ENCODE measurements around the gene HEXB.
"Not testable (repeated sequence)": the region's sequence is repeated elsewhere in the genome, so short reads cannot be mapped to it uniquely, and the experiment has no call there.

Gene HEXB

DNA sequence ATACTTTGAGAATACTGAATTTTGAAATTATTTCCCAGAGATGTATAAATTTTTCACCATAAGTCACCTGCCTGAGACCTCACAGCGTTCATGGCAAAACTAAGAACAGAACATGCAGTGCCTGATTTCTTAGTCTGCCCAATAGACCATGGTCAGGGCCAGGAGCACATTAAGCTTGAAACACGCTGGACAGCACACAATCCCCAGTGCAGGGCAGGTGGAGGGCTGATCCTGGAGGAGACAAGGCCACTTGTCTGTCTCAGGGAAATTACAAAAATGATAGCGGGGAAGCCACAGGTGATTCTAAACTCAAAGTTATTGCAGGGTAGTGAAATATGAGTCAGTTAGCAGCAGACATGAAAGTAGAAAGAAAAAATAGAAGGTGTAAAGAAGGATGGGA is 25.9 kb upstream of the HEXB start:
- no peak for DNase-seq (ENCODE audit: low read depth in 2 of 2)

DNA sequence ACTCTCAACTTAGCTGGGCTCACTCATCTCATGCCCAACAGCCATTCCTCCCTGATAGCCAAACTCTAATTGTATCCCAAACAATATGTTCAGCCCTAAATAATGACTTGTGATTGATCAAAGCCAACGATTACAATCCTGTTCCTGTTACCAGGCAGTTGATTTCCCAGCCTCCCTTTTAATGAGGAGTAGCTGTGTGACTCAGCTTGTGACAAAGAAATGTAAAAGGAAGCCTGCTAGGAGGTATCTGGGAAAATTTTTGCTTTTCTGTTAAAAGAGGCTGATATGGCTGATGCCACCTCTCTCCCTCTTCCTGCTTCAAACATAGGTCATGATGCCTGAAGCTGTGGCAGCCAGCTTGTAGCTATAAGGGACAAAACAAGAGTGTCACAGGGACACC is 24.9 kb upstream of the HEXB start:
- DNase-seq (ENCODE audit: low read depth in 2 of 2): no peak

DNA sequence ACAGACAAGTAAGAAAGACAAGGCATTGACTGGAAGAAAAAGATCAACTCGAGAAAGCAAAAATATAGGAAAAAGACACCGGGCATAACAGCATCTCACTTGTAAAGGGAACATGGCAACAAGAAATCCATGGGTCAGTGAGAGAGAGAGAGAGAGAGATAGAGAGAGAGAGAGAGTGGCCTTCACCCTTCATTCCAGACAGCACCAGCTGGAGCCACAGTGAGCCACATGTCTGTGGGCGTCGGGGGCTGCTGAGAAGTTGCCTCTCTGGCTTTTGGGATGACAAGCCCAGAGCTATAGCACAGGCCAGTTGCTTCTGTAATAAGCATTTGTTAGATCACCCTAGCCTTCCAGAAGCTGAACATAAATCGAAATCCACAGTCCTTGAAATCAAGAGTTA is 24.2 kb upstream of the HEXB start:
- no peak for DNase-seq (ENCODE audit: low read depth in 2 of 2)

DNA sequence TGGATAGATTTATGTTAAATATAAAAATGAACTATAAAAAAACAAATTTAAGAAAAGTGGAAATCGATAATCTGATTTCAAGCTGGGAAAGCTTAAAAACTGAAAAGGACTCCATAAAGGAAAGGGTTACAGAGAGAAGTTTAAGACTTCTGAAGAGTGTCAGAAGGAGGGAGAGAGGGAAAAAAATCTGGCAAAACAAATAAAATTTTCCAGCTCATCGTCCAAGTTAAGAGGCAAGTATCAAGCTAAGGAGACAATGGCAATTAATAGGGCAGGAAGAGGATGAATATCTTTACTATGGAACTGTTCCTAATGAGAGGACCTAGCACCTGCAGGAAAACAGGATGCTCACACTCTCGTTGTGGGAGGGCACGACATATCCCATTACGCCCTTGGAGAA is 20.5 kb upstream of the HEXB start:
- DNase-seq (ENCODE audit: low read depth in 2 of 2): no peak

DNA sequence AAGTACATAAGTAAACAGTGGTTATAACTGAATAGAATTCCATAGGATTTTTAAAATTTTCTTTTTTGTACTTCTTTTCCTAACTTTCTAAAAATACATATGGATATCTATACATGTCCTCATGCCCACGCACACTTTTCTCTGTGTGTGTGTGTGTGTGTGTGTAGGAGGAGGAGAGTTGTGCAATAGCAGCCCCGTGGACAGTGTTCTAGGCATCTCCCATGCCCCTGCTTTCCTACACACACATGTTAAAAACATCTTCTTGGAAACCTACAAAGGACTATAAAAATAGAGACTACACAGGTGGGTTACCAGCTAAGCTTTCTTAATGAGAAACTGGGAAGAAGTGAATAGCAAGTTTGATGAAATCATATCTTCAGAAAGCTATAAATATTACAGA is 19.8 kb upstream of the HEXB start:
- no peak for DNase-seq (ENCODE audit: low read depth in 2 of 2)

DNA sequence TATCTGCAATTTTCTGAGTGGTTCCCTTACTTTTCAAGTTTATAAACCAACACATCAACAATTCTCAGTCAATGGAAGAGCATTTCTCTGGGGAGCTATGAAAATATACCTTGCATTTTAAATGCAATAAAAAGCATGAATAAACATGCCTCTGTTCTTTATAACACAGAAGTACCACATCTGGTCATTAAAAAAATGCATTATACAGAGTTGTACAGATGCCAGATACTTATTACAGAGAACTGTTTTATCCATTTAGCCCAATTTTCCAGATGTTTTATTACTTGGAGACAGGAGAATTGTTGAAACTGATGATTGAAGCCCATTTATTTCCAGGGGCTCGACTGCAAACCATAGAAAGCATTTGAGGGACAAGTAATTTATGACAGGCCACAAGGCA is 19.2 kb upstream of the HEXB start:
- no peak for DNase-seq (ENCODE audit: low read depth in 2 of 2)

DNA sequence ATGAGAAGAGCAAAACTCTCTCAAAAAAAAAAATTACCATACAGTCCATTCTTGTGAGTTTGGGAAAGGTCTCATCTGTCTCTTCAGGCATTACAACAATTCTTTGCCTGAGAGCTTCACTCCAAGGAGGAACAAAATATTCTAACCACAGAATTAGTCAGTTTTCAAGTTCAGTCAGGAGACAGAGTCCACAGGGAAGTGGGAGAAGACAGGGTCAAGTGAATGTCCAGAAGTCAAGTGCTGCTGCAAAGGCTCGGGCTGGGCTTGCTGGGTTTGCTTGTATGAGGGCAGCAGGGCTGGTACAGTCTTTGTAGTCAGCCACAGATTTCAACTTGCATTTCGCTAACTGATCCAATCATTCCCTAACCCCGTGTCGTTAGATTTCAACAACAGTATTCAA is 17.6 kb upstream of the HEXB start:
- DNase-seq (ENCODE audit: low read depth in 2 of 2): no peak

DNA sequence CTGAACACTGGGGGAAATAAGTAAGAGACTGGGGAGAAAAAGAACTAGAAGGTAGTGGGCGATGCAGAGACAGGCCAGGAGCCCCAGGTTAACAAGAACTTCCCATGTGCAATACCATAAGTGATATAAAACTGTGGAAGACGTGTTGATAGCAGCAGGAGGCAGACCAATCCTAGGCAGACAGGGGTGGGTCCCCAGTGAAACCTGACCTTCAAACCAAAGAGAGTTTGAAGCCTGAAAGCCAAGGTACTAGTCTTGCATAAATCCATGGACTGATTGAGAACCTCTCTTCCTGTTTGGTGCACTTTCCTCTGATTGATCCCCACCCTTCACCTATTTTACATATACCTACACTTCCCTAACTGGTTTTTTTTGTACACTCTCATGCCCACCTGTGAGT is 15.2 kb upstream of the HEXB start:
- no peak for DNase-seq (ENCODE audit: low read depth in 2 of 2)

DNA sequence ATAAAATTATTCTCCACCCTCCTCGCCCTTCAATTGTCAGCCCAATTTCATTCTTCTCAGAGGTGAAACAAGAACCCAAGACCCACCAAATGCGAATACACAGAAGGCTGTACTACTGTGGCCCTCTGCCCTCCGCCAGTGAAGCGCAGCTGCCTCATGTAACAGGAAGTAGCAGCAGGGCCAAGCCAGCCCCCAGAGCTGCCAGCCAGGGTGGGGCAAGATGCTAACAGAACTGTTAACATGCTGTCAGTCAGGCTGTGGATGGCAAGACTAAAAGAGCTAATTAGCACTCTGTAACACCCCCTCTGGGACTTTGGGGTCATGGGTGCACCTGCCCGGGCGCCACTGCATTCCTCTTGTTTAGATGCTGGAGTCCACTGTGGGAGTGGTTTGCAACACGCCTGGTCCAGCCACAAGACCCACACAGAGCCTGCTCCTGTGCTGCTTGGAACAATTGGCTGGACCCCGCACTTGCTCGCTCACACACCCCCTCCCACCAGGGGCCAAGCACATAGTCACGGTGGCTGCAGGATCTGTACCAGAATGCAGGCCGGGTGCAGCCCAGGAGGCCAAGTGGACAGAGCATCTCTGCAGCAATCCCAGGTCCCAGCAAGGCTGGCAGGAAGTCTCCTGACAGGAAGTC is 14.5 kb upstream of the HEXB start:
- DNase-seq (ENCODE audit: low read depth in 2 of 2): no peak

DNA sequence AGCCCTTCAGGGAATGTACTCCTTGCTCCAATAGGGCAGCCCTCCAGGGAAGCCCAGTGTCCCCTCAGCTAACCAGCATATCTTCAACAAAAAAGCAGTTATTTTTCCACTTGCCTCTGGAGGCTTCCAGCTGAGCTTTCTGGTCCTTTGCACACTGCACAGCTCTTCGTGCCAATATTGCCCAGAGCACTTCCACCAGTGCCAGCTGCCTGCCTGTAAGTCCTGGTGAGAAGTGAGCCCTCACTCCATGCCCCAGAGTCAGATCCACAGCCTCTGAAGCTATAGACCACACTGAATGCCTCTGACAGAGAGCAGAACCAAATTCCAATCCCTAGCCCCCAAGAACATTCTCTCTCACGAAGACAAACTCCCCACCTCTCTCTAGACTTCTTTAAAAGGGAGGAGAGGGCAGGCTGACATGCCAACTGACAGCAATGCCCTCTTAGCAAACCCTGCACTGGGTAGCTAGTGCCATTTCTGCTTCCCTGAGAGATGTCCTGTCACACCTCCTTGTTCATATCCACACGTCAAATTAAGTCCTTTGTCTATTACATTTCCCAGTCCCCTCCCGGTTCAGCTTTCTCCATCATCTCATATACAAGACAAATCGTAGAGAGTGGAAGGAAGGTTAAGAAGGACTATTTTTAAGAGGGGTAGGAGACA is 12.7 kb upstream of the HEXB start:
- DNase-seq (ENCODE audit: low read depth in 2 of 2): no peak

DNA sequence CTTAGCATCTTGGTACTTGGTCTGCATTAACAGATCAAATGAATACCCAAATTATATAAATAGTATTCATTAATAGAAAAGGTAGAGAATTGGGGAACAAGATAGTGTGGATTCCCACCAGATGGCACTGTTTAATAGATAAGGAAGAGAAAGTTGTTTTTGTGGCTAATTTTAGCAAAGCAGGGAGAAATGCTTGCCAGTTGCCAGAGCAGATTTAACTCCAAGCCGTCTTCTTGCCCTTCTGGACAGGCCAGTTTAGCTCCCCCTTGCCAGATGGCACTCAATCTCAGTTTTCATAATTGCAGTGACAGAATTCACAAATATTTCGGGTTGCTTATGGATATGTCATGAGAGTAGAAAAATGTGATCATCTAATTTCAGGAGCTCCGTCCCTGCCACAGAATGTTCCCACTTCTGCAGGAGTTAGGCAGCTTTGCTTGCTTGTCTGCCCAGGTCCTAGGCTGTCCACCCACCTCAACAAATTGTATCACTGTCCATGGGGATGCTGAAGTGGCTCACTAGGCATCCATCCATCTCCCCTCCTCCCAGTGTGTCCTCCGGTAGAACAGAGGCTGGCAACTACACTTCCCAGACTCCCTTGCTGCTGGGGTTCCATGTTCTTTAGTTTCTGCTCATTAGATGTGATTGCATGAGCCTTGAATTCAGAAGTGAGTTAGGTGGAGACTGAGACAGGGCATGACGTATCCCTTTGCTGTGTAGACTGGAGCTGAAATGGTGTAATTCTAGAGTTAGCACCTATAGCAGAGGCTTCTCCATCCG is 11.8 kb upstream of the HEXB start:
- no peak for DNase-seq (ENCODE audit: low read depth in 2 of 2)

DNA sequence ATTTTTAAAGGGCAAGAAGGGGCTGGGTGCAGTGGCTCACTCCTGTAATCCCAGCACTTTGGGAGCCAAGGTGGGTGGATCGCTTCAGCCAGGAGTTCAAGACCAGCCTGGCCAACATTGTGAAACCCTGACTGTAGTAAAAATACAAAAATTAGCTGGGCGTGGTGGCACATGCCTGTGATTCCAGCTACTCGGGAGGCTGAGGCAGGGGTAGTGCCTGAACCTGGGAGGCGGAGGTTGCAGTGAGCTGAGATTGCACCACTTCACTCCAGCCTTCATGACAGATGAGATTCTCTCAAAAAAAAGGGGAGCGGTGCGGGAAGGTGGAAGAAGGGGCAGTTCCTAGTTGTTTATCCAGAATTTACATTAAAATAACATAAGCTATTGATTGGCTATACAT is 8.6 kb upstream of the HEXB start:
- DNase-seq (ENCODE audit: low read depth in 2 of 2): not testable (repeated sequence)

DNA sequence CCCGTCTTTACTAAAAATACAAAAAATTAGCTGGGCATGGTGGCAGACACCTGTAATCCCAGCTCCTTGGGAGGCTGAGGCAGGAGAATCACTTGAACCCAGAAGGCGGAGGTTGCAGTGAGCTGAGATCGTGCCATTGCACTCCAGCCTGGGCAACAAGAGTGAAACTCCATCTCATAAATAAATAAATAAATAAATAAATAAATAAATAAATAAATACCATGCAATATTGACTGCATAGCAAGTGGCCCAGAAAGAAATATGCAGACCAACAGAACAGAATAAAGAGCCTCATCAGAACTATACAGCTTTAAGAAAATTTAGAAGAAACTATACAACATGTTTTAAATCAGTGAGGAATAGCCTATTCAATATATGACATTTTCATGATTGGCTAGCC is 6.9 kb upstream of the HEXB start:
- DNase-seq (ENCODE audit: low read depth in 2 of 2): not testable (repeated sequence)

DNA sequence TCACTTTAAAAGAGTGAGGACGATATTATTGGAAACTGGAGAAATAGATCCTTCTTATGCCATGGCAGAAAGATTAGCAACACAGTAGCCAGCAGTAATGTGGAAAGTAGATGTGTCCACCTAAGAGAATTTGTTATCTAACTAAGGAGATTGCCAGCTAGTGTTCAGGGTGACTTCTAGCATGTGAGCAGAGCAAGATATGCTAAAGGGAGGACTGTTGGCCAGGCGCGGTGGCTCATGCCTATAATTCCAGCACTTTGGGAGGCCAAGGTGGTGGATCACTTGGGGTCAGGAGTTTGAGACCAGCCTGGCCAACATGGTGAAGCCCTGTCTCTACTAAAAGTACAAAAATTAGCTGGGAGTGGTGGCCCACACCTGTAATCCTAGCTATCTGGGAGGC is 5.7 kb upstream of the HEXB start:
- not testable (repeated sequence) for DNase-seq (ENCODE audit: low read depth in 2 of 2)

DNA sequence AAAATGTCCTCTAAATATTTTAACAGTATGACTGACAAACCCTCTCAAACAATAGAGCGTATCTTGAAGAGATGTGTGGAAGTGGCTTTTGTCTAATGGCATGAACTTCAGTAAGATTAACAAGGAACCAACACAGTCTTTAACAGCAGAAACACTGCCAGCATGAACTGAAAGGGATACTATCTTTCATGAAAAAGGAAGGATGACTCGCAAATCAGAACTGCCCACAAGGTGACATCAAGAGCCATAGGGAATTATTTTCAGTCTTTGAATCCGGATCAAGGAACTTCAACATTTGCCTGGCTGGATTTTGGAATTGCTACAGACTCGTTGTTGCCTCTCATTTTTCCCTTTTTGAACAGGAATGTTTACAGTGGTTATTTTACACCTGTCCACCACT is 5.1 kb upstream of the HEXB start:
- DNase-seq (ENCODE audit: low read depth in 2 of 2): no peak

DNA sequence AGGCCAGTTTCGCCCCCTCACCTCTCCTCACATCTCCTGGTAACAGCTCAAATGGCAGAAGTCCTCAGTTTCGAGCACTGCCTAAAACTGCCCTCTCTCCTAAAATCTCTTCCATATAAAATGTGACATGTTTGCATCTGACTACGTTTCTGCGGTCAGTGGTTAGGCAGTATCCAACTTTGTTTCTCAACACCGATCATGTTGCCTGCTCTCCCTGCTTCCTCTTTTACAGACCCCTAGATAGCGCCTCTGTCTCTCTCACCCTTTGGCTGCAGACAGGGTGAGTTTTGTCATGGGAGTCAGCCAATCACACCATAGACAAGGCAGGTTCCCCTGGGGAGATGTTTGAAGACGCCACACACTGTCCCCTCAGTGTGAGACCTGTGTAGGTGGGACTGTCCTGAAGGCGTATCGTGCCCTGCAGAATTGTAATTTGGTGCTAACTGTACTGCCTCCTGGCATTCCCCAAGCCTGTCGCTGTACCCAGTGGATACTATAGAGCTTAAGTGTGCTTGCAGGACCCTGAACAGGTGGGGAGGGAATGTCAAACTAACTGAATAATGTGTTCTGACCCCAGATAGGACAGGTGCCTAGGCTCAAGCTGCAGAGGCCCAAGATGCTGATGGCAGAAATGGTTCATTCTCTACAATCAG is 1.1 kb downstream of the HEXB start:
- DNase-seq (ENCODE audit: low read depth in 2 of 2): no peak

DNA sequence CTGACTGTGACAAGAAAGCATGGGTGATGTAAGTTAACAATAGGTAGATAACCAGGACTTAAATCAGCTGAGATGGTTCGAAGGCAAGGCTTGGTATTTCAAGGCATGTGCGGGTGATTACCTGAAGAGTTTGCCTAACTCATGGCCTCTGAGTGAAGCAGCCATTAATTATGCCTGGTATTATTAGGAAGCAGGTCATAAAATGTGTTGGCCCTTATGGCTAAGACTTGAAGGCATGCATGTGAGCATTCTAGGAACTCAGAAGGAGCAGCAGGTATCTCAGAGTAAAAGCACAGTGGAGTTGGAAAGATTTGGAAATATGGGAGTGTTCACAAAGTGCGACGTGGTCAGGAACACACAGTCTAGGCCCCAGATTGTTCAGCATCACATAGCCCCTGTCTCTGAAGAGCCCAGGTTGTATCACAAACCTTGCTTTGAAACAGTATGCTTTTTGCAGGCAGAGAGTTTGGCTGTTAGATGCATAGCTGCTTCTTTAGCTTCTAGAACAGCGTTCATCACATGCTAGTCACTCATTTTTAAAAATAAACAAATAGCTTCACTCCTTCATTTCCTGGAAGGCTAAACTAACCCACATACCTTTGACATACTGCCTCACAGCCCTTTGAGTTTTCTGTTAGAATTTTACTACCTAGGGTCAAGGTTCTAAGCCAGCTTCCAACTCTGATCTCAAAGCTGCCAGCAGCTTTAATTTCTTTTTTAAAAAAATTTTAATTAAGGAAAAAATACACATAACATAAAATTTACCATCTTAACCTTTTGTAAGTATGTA is 2.1 kb downstream of the HEXB start:
- no peak for DNase-seq (ENCODE audit: low read depth in 2 of 2)

DNA sequence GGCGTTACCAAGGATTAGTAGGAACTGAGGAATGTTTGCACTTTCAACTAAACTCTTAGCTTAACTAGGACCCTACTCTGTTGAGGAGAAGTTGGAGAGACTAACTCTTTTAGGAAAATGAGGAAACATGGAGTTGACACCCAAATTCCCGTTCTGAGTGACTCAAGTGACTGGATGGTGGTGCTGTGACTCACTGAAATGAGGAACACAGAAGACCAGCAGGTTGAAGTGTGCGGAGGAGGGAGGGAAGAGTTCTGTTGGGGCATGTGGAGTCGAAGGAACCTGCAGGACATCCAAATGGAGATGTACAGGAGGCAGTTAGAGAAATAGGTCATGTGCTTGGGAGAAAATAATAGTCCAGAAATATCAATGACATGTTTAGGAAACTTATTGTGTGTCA is 8.2 kb downstream of the HEXB start:
- DNase-seq (ENCODE audit: low read depth in 2 of 2): no peak

DNA sequence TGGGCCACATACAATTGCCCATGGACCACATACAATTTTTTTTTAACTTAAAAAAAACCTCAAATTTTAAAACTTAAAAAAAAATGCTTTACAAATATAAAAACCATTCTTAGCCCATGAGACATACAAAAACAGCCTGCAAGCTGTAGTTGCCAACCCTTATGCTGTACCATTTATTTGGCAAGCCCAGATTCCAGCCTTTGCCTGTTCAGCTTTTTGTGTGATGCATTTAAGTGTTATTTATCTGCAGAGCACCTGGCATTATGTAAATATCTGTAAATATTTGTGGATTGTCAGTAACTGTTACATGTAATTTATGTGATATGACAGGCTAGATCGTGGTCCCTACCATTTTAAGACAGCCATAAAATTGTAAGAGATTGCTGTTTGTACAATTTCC is 32.6 kb downstream of the HEXB start:
- DNase-seq (ENCODE audit: low read depth in 2 of 2): no peak

DNA sequence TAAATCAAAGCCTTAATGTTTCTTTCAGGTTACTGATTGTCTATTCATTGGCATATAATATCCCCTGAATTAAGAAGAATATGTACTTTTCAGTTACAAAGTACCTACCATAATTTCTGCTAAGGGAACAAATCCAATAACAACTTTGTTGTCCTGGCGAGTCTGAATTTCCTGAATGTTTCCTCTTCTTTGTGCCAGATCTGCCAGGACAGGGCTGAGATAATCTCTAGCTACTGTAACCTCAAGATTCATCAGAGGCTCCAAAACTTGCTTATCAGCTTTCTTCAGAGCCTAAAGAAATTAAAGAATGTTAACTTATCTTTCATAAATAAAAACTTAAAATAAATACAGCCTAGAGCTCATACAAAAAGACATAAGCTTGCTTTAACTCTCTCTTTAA is 37.2 kb downstream of the HEXB start:
- DNase-seq (ENCODE audit: low read depth in 2 of 2): no peak

DNA sequence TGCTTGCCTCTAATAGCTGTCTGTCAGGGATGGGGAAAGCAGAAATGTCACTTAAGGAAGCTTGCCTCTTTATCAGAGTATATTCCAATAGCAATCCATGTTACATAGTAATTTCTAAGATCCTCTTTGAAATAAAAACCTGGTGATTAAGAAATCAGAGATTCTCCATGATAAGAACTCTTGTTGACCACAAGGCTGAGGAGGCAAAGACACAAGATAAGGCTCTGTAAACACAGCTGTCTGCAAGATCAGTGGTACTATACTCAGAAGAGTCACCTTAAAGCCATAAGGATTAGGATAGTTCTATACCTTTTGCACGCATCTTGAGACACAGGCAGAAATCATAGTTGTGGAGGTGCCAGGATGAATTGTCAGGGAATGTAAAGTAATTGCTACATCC is 40.3 kb downstream of the HEXB start:
- no peak for DNase-seq (ENCODE audit: low read depth in 2 of 2)

DNA sequence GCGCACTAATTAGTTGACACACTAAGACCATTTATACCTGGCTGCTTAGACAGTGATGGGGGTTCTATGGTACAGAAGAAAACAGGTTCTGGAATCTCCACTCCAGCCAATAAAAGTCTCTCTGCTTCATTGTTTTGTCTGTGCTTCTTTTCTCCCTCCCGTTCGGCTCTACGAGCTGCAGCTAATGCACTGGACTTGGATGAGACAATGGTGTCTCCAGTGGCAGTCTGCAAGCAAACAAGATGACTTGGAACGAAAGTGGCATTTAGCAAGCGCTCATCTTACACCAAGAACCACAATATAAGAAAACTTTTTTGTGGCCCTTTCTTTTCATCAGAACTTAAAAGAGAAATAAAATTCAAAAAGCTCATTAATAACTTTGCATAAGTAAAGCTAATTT is 51.7 kb downstream of the HEXB start:
- DNase-seq (ENCODE audit: low read depth in 2 of 2): no peak

Measured in stimulated activated CD8-positive, alpha-beta memory T cell treated with anti-CD3 and anti-CD28 coated beads, Interleukin-15, amount 100 ng/mL, for 4 hours (primary cell).